Measurements from ENCODE around the gene SORBS1.
A peak's percentile ranks its signal among the peaks of the same experiment; 100 is the strongest.

GRCh38 chr10:95561177-95561863 is at the start of gene SORBS1:
- no peak for TF ChIP-seq CTCF (IDR thresholded peaks at IDR 0.05; ENCODE audit: poor library complexity, severe bottlenecking)
- peak; percentile 68 for TF ChIP-seq MXI1 (conservative IDR thresholded peaks at IDR 0.05; ENCODE audit: poor library complexity, severe bottlenecking)
- peak; percentile 43 for TF ChIP-seq EP300 (conservative IDR thresholded peaks at IDR 0.05; ENCODE audit: poor library complexity, severe bottlenecking)
- TF ChIP-seq POLR2AphosphoS5 (IDR thresholded peaks at IDR 0.05), result peak; percentile 91
- no peak for TF ChIP-seq EZH2 (IDR thresholded peaks at IDR 0.05; ENCODE audit: borderline replicate concordance, insufficient read depth, low read length, poor library complexity, severe bottlenecking)

Measured in neural cell (in vitro differentiated cells).